DLD1 (cell line): ENCODE data around the gene C11orf24.
"Not testable (repeated sequence)": the region's sequence is repeated elsewhere in the genome, so short reads cannot be mapped to it uniquely, and the experiment has no call there.

Experiments
- in situ Hi-C: cut with HindIII; loops from 2 replicates; pipeline ENCODE4 v1.10.0; 2017; ENCODE audit warnings: low sequenced_read_pairs

Gene C11orf24

DNA sequence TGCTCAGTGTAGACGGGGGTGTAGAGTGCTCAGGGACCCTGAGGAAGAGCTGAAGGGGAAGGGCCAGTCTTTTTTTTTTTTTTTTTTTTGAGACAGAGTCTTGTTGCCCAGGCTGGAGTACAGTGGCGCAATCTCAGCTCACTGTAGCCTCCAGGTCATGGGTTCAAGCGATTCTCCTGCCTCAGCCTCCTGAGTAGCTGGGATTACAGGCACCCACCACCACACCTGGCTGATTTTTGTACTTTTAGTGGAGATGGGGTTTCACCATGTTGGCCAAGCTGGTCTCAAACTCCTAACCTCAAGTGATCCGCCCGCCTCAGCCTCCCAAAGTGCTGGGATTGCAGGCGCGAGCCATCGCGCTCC, 27.7 kb upstream of the C11orf24 start:
- in situ Hi-C loops, result not testable (repeated sequence)

DNA sequence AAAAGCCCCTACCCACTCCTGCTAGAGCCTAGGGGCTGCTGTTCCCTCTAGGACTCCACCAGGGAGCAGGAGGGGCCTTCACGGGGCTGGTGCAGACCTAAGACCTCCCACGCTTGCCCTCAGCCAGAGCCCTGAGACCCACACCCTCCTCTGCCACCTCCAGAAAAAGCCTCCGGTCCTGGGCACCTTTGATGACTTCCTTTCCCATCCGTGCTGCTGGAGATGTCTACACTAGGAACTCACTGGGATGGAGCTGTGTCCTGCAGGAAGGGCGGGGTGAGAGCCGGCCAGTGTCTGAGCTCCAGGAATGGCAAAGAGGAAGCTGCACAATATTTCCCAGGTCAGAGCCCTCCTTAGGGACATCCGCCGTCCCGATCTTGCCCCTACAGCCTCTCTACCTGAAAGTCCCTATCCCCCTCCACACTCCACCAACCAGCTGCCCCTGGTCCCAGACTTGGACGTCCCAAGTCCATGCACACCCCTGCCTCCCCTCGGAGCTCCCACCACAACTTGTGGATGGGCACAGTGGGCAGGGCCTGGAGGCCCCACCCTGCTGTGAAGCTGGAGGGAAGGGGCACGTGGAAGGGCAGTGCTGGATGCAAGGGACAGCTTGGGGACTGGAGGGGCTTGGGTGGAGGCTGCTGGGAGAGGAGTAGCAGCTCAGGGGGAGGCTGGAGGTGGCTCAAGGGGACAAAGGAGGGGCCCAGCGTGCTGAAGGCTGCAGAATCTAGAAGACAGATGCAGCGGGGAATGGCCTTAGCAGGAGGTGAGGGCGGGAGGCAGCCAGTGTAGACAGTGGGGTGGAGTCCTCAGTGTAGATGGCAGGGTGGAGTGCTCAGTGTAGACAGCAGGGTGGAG, 27.1 kb upstream of the C11orf24 start:
- in situ Hi-C loops, result no loop called here

- in situ Hi-C loops, result no loop called here
These were observed 26.3 kb upstream of the C11orf24 start for GRCh38 chr11:68297812-68298658.

DNA sequence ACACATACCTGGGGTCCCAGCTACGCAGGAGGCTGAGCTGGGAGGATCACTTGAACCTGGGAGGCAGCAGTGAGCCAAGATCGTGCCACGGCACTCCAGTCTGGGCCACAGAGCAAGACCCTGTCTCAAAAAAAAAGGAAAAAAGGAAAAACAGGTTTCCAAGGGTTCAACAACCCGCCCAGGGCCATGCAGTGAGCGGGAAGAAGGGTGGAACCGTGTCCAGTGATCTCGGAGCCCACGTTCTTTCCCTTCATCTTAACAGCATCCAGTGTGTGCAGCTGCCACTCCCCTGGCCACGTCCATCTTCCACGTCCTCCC, 25.7 kb upstream of the C11orf24 start:
- in situ Hi-C loops, result no loop called here

- in situ Hi-C loops, result no loop called here
These were observed 25.2 kb upstream of the C11orf24 start for GRCh38 chr11:68297052-68297378.

DNA sequence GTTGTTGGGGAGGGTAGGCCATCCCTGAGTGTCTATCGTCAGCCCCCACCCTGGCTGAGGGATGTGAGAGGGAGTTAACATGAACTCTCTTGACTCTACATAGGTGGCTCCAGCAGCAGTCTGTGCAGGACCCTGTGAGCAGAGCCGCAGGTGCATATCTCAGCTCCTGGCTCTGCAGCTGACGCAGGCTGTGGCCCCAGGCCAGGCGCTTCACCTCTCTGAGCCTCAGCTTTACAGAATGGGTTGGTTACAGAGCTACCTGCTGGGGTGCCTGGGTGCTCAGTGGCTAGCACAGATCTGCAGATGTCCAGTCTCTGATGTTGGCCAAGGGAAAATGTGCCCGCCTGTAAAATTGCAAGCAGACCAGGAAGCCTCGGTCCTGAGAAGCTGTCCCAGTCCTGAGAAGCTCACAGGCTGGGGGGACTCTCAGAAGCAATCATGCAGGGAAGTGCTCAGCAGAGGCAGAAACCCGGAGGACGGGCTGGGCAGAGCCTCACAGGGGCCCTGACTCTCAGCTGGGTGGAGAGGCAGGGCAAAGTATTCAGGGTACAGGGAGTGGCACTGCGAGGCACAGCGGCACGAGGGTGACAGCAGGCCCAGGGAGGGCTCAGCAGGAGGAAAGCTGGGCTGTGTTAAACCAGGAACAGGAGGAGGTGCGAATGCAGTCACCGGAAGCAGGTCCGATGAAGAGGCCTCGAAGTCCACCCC, 24.7 kb upstream of the C11orf24 start:
- in situ Hi-C loops, result no loop called here

GRCh38 chr11:68295940-68296339, 24.2 kb upstream of the C11orf24 start:
- in situ Hi-C loops, result no loop called here

DNA sequence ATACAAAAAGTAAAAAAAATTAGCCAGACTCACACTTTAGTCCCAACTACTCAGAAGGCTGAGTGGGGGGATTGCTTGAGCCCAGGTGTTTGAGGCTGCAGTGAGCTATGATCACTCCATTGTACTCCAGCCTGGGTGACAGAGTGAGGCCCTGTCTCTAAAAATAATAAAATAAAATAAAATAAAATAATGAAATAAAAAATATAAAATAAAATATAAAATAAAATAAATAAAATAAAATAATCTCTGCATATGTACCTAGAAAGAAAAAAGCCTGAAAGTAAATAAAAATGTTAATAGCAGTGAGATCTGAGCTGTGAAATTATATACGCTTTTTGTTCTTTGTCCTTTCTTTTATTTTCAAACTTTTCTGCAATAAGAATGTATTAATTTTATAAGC, 23.5 kb upstream of the C11orf24 start:
- in situ Hi-C loops, result no loop called here

- in situ Hi-C loops, result no loop called here
These were observed 21.9 kb upstream of the C11orf24 start for GRCh38 chr11:68293708-68294107.

GRCh38 chr11:68289456-68289855, 17.7 kb upstream of the C11orf24 start:
- in situ Hi-C loops, result no loop called here

- in situ Hi-C loops, result no loop called here
These were observed 15.6 kb upstream of the C11orf24 start for GRCh38 chr11:68287419-68287818.

- in situ Hi-C loops, result not testable (repeated sequence)
These were observed 12.8 kb upstream of the C11orf24 start for GRCh38 chr11:68284588-68284987.

DNA sequence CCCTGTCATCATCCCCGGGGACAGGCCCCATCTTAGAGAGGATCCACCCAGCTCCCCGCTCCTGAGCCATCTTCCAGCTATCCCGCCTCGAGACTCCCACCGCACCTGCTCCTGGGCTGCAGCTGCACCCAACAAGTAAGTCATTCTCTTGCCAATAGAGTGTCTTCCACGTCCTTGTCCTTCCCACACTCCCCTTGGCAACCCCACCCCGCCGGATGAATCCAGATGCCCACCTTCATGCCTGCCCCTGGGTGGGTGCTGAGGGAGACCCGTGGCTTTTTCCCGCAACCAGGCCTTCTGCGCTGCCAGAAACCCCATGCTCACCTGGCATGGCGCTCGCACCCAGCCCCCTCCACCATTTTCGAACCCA, 11.1 kb upstream of the C11orf24 start:
- in situ Hi-C loops, result no loop called here

- in situ Hi-C loops, result no loop called here
These were observed 10.5 kb upstream of the C11orf24 start for GRCh38 chr11:68282141-68282860.

DNA sequence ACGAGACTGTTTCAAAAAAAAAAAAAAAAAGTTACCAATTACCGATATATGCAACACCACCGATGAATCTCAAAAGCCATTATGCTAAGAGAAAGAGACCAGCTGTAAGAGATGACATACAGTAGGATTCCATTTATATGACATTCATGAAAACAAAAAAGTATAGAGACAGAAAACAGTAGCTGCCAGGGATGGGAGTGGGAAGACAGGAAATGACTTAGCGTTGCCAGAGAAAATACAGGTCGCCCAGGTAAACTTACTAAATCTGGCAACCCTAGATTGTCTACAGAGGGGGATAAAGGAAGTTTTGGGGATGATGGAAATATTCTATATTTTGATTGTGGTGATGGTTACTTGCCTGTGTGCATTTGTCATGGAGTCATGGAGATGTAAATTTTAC, 7.9 kb upstream of the C11orf24 start:
- in situ Hi-C loops, result no loop called here

GRCh38 chr11:68276861-68277260, 5.1 kb upstream of the C11orf24 start:
- in situ Hi-C loops, result no loop called here

DNA sequence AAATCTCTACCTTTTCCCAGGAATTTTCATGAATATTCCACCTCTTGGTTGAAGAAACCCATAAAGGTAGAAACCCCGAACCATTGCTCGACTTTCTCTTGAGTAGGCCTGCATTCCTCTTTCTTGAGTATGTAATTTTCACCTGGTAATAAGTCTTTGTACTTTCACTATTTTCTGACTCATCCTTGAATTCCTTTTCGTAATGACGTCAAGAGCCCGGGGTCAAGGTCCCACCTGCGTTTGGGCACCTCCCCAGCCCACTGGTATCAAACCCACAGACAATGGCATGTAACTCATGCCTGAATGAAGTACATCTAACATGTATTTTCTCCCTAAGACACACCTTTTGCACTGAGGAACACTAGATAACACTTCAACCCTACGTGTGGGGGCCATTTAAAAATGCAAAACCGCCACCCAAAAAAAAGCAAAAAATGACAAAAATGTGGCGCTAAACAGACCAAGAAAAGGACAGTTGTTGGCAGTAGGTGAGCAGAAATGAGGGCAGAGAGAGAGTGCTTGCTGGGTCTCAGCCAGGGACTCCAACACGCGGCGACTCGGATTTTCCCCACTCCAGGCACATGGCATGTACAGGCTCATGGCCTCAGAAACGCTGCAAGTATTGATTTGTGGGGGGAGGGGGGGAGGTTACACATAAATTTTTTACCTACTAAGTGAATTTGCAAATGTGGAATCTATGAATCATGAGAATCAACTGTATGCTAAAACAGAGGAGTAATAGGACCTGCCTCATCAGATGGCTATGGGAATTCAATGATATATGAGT, 4.1 kb upstream of the C11orf24 start:
- in situ Hi-C loops, result no loop called here

- in situ Hi-C loops, result no loop called here
These were observed 2.5 kb upstream of the C11orf24 start for GRCh38 chr11:68274306-68274705.

GRCh38 chr11:68273026-68273738, 1.4 kb upstream of the C11orf24 start:
- in situ Hi-C loops, result no loop called here
